ENCODE measurements around the gene HEPHL1.

GRCh38 chr11:94152678-94153065 lies 131.5 kb downstream of the HEPHL1 start:
- no peak for TF ChIP-seq CTCF (IDR thresholded peaks at IDR 0.05; ENCODE audit: insufficient read depth, low read length)
- no peak for TF ChIP-seq GABPA (IDR thresholded peaks at IDR 0.05; ENCODE audit: low read depth)
- TF ChIP-seq POLR2AphosphoS5 (IDR thresholded peaks at IDR 0.05; ENCODE audit: low read depth): no peak
- no peak for TF ChIP-seq REST (IDR thresholded peaks at IDR 0.05; ENCODE audit: insufficient replicate concordance, low read depth)
